HG03565 (cell line): Measurements from ENCODE around the gene LAMTOR4.
"Not testable (repeated sequence)": the region's sequence is repeated elsewhere in the genome, so short reads cannot be mapped to it uniquely, and the experiment has no call there.

Experiments used
- ATAC-seq: cut with Tn5 transposase; IDR thresholded peaks from one replicate; pipeline ENCODE4 v1.9.1; 2021; ENCODE audit warnings: mild to moderate bottlenecking, moderate library complexity; ENCODE audit not compliant: unreplicated experiment

LAMTOR4 gene

DNA sequence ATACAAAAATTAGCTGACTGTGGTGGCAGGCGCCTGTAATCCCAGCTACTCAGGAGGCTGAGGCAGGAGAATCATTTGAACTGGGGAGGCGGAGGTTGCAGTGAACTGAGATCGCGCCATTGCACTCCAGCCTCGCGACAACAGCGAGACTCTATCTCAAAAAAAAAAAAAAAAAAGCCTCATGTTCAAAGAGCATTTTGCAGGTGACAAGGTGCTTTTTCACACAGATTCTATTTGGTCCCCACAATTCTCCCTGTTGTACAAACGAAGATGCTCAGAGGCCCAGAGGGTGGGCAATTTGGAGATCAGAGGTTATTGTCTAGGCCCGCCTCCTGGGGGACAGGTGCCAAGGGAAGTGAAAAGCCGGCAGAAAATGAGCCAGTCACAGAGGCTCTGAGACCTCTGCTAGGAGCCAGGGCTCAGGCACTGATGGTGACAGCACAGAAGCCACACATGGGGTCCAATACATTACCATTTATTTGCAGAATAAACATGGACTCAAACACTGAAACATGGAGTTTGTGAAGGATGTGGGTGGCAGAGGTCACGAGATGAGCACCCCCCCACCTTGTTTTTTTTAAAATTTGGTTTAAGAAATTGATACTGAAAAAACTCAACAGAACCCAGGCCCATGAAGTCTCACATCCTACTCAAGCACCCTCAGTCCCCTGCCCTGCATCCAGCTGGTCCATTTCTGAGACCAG is 20.6 kb downstream of the LAMTOR4 start:
- ATAC-seq = no peak

DNA sequence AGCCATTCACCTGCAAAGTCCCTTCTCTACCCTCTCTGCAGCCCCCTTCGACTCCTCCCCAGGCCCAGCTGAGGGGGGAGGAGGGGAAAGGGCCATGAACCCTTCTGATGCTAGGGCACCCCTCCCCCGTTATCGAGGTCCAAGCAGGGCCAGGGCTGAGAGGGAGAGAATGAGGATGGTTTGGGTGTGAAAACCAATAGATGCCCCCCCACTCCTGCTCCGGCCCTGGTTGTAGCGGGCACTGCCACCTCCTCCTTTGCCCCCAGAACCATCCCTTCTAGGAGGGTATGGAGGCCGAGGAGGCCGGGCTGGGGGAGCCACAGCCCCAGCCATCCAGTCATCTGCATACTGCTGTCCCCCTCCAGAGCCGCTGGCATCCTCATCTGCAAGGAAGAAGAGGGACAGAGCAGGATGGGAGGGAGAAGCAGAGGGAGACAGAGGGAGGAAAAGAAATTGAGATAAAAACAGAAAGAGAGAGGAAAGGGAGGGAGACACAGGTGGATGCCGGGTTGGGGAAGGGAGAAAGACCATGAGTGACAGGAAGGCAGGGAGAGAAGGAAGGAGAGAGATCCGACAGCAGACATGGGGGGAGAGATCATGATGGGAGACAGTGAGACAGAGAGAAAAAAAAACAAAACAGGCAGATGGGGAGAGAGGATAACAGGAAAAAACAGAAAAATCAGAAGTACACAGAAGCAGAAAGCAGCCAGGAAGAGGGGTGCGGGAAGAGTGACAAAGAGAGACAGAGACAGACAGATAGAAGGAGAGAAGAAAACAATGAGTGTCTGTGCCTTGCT is 21.6 kb downstream of the LAMTOR4 start:
- no peak for ATAC-seq

DNA sequence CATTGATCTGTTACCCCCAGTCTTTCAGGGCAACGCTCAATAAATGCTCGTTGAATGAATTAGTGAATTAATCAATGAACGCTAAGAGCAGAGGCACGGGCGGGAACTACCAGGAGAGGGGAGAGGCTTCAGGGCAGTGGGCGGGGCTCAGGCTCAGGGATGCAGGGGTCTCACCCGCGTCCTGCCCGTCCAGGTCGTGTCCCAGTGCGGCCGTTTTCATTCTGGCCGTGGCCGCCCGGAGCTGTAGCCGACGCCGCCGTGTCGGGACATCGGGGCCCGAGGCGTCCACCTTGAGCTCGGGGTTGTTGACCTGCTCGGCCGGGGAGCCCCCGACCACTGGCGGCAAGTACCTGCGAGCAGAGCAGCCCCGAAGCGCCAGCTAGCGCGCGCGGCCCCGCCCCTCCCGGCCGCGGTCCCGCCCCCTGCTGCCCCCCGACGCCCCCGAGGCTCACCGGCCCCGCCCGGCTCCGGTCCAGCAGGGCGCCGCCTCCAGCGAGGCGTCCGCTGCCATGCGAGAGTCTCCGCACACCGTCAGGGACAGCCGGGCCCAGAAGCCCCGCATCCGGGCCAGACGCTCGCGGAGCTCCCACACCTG is 22.5 kb downstream of the LAMTOR4 start:
- no peak for ATAC-seq

DNA sequence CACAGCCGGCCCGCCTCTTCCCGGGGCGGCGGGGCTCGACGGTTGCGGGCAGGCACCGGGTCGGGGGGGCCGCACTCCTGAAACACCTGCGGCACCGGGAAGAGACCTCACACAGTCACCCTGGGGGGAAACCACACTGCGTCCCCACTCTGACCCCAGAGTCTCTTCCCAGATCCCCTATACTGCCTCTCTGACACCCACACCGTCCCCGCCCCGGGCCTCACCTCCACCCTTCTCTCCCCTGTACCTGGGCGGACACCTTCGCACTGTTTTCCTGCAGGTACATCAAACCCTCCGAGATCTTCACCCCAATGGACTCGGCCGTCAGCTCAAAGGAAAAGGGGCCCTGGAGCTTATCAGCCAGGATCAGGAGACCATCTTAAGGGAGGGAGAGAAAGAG is 23.1 kb downstream of the LAMTOR4 start:
- ATAC-seq = no peak

DNA sequence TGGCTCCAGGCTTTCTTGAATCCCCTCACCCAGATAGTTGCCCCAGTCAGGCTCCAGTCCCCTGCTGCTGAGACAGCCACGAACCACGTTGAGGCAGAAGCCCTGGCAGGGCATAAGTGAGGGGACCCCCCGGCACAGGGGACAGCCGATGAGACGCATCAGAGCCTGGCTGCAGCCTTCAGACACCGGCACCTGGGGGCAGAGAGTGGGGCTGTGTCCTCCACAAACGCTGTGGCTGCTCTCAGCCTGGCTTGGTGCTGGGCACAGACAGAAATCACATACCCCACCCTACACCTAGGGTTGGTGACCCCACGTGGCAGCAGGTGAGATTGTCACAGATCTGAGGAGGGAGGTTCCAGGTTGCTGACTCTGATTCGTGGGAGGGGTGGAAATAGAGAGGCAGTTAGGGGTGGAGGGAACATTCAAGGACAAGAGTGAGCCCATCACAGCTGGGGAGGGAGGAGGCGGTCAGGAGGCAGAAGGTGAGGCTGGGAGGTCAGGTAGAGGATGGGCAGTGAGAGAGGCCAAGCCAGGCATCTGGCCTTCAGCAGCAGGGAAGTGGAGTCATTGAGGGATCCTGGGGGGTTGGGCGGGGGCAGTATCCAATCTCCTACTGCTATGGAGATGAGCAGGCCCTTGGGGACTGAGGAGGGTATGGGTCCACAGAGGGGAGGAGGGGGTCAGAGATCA is 25.2 kb downstream of the LAMTOR4 start:
- ATAC-seq = no peak

DNA sequence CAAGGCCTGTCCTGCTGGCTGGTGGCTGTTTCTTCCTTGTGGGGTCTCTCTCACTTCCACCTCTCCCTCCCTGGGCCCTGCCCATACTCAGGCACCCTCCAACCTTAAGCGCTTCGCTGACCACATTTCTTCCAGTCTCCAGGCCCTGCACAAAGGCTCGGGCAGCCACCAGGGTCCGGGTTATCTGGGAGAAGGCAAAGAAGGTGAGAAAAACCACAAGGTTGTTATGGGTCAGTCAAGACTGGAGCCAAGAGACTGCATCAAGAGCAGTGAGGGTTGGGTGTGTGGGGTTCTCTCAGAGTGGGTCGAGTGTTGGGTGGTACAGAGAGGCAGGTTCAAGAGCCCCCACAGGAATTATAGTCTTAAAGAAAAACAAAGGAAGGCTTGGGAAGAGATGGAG is 25.9 kb downstream of the LAMTOR4 start:
- no peak for ATAC-seq

DNA sequence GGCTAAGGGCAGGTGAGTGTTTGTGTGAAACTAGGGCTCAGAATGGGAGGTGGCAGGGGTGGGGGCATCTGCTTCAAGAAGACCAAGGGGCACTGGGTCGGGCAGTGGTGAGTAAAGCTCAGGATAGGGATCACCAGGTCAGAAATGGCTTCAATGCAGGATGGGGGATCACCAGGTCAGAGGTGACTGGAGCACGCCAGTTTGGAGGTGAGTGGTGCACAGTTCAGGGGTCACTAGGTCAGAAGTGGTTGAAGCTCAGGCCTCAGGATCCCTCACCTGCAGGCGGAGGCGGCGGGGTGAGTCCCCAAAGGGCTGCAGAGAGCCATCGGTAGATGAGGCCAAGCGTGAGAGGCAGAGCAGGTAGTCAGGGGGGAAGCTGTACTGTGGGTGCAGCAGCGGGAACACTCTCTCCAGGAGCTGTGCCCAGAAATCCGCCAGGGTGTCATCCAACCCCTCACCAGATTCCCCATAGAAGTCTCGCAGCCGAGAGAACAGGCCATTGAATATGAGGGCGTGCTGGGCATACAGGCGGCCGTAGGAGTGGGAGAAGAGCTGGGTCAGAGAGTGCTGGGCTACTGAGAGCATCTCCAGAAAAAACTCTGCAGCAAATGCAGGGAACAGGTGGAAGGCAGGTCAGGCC is 26.7 kb downstream of the LAMTOR4 start:
- no peak for ATAC-seq

DNA sequence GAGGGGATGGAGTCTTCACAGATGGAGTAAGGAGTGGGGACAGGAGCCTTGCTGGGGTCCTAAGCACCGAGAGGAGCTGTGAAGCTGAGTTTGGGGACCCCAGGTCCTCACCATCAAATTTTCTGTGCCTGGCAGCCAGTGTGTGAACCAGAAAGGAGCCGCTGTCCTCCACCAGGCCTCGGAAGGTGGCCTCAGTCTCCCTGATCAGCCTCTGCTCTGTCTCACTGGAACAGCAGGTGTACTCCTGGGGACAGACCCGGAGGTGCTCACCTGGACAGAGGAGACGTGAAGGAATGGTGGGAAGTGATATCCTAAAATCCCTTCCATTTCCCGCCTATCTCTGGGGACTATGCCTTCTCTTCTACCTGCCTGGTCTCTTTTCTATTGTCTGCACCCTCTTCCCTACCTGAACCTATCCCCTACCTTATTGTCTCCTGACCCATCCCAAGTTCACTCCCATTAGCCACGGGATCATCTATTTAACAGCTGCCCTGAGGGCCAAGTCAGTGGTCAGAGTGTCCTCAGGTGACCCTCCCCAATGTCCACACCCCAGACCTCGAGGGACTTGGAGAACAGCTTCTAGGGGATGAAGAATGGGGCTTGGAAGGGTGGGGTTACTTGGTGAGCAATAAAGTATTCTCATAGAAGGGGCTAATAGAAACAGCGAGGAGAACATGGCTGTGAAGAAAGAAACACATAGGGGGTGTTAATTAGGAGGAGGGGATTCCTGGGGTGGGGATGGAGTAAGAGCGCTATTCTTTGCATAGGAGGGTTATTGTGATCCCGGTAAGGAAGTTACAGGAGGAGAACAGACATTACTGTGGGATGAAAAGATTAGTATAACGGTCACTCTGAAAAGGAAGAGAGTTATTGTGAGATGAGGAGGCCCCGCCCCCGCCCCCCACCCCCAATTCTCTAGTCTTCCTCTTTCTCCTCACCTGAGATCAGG is 27.7 kb downstream of the LAMTOR4 start:
- ATAC-seq = no peak

DNA sequence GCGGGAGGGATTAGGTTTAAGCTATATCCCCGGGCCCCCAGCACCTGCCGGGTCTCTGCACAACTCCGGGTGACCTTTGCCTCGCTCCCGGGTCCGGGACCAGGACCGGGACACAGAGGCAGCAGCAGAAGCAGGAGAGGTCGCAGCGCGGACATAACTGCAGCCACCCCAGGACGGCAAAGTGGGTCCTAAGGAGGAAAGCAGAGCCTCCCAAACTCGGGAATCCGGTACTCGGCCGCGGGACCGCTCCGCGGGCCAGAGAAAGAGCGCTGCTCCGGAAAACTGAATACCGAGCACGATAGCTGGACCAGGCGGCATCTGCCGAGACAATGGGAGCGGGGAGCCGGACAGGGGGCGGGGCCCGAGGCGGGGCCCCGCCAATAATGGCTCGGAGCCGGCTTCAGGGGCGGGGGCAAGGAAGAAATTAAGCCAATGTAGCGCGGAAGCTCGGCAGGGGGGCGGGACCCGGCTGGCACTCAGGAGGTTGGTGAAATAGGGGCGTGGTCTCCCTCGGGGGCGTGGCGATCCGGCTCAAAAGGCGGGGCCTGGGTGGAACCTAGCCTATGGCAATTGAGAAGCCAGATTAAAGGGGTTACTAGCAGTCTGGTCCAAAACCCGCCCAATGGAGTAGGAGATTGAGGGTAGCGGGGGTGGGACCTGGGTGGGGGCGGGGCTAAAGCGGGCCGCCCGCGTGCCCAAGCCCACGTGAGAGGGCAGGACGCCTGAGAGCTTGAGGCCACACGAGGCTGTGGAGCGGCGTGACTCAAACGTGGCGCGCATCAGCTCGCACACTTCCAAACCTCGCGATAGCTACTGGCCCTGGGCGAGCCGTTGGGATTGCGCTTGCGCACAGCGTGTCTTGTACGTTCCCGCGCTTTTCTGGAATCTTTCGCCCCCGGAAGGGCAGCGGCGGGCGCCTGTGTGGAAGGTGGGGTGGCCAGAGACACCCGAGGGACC is 28.6 kb downstream of the LAMTOR4 start, which contains the start of the genes GPC2 and STAG3:
TSS of gene GPC2 (minus strand) at position 337 of the 957 bp plus-strand sequence. CDS start at position 155, 182 bp downstream.
TSS of gene STAG3 (plus strand) at position 874 of the 957 bp plus-strand sequence. CDS start 2,639 bp downstream, outside the sequence.
- ATAC-seq = peak; percentile 68

DNA sequence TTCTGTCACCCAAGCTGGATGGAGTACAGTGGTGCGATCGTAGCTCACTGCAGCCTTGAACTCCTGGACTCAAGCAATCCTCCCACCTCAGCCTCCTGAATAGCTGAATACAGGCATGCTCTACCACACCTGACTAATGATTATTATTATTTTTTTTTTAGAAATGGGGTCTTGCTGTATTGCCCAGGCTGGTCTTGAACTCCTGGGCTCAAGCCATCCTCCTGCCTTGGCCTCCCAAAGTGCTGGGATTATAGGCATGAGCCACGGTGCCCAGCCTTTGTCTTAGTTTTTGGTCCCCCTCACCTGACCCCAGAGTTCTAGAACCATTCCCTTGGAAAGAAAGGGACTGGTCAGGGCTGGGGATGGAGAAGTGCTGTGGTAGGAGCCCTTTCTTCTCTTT is 31.4 kb downstream of the LAMTOR4 start:
- ATAC-seq = not testable (repeated sequence)

DNA sequence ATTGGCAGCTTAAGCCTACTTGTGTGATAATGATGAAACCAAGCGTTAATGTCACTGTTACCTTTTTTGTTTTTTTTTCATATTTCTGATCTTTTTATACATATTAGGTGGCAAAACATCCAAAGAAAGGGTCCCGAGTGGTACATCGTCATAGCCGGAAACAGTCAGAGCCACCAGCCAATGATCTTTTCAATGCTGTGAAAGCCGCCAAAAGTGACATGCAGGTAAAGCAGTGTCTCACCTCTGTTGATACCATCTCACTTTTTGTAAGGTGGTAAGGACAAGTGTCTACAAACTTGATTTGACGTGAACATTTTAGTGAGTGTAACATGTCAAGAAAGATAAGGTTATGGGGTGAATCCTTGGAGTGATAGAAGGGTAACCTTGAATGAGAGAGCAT is 33.9 kb downstream of the LAMTOR4 start:
- ATAC-seq = not testable (repeated sequence)

DNA sequence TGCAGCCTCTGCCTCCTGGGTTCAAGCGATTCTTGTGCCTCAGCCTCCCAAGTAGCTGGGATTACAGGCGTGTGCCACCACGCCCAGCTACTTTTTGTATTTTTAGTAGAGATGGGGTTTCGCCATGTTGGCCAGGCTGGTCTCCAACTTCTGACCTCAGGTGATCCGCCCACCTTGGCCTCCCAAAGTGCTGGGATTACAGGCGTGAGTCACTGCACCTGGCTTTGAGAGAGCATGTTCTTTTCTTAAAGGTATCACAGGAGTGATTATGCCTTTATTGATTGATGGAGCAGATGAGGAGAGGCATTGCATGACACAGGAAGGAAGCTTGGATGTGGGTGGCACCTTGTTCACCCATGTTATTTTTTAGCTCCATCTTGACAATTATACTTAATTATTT is 34.4 kb downstream of the LAMTOR4 start:
- ATAC-seq = not testable (repeated sequence)

DNA sequence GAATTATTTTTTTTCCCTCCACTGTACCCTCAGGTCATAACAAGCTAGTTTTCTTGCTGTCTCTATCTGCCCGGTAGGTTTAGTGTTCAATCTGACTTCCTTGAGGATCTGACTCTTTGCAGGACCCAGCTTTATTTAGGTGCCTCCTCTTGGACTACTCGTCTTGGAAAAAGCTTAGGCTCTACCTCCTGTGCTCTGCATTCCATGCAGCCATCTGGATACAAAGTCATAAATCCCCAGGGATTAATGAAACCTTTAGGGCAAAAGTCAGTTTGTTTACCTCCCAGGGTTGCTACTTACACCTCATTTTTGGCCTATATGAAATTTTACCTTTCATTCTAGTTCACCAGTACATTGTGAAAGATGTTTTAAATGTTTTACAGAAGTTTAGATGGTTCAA is 37.0 kb downstream of the LAMTOR4 start:
- no peak for ATAC-seq

DNA sequence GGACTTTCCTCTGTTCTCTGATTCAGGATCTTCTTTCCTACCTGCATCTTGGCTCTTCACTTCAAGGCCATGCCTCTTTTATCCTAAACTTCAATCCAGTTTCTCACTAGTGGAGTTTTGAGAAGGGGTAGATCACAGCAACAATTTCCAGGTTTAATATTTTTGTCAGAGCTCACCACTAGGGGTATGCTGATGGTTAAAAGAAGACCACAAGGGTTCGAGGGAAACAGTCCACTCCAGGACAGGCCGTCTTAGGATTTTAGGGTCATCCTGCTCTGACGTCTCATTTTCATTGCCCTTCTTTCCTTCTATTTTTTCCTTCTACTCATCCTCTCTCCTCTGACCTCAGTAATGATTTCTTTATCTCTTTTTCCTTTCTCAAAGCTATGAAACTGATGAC is 40.3 kb downstream of the LAMTOR4 start:
- ATAC-seq = no peak

DNA sequence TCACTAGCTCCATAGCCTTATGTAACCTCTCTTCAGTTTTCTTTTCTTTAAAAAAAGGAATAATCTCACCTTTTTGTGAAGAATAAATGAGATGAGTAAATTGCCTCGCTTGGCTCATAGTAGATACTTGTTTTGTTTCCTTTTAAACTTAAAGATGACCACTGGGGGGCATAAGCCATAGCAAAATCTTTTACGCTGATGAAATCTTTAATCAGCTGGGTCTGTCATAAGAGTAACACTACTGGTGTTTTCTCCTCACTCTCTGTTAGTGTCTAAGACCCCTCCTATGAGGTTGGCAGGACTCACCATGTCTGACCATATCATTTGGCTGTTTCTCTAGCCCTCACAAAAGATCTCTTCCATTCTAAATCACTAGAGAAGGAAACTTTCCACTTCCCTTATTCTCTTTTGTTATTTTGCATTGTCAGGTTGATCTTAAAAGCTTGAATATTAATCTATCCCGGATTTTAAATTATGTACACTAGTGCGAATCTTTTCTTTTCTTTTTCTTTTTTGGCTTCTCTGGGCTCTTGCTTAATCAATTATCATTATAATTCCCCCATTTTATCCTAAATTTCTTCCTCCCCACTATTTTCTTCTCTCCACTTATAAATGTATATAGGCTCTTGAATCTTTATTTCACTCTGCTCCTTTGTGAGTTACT is 41.5 kb downstream of the LAMTOR4 start:
- ATAC-seq = no peak

DNA sequence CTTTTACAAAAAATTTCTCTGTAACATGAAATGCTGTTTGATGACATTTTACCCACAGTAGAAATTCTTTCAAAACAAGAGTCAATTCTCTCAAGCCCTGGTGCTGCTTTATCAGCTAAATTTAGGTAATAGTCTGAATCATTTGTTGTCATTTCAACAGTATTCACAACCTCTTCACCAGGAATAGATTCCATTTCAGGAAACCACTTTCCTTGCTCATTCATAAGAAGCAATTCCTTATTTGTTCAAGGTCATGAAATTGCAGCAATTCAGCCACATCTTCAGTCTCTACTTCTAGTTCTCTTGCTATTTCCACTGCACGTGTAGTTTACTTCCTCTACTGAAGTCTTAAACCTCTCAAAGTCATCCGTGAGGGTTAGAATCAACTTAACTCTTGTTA is 43.1 kb downstream of the LAMTOR4 start:
- ATAC-seq = no peak

DNA sequence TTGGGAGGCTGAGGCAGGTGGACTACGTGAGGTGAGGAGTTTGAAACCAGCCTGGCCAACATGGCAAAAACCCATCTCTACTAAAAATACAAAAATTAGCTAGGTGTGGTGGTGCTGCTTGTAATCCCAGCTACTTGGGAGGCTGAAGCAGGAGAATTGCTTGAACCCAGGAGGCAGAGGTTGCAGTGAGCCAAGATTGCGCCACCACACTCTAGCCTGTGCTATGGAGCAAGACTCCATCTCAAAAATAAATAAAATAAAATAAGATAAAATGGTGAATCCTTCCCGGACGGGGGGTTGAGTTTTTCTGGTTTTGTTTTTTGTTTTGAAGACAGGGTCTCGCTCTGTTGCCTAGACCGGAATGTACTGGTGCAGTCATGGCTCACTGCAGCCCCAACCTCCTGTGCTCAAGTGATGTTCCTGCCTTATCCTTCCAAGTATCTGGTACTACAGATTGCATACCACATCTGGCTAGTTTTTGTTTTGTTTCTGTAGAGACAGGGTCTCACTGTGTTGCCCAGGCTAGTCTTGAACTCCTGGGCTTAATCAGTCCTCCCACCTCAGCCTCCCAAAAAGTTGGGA is 43.7 kb downstream of the LAMTOR4 start:
- ATAC-seq = not testable (repeated sequence)

DNA sequence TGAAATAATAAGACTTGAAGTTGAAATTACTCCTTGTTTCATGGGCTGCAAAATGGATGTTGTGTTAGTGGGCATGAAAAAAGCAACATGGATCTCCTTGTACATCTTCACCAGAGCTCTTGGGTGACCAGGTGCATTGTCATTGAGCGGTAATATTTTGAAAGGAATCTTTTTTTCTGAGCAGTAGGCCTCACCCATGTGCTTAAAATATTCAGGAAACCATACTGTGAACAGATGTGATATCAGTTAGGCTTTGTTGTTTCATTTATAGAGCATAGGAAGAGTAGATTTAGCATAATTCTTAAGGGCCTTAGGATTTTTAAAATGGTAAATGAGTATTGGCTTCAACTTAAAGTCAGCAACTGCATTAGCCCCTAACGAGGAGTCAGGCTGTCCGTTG is 44.3 kb downstream of the LAMTOR4 start:
- no peak for ATAC-seq
